HepG2 (cell line): ENCODE results near the gene AQP7. TPM values are rescaled to one million over a fixed set of nuclear protein-coding genes. Genes with fewer than 3 reads are reported as not detected.

Experiments
- CEBPB ChIP-seq: IDR thresholded peaks from 2 replicates; pipeline ENCODE4 v1.6.1; 2011; ENCODE audit warnings: low read depth, low read length, improper control_type of control experiment, borderline replicate concordance
- FLYWCH1 ChIP-seq: sonication (generic); formaldehyde crosslinking; IDR thresholded peaks from 2 replicates; pipeline ENCODE4 v1.8.1; 2023; ENCODE audit warnings: mild to moderate bottlenecking, missing genetic modification reagents
- HCFC1 ChIP-seq: fragments of 150-350 bp; IDR thresholded peaks from 2 replicates; pipeline ENCODE4 v1.6.1; 2014; ENCODE audit warnings: low read depth, low read length
- MYNN ChIP-seq: sonication (generic); formaldehyde crosslinking; IDR thresholded peaks from 2 replicates; pipeline ENCODE4 v1.4.0; 2020; ENCODE audit warnings: mild to moderate bottlenecking, low read depth, missing genetic modification reagents
- MZF1 ChIP-seq: sonication (generic); formaldehyde crosslinking; IDR thresholded peaks from 2 replicates; pipeline ENCODE4 v1.8.1; 2023; ENCODE audit warnings: mild to moderate bottlenecking, missing genetic modification reagents, borderline replicate concordance
- RAD51 ChIP-seq: fragments of 450-650 bp; IDR thresholded peaks from 2 replicates; pipeline ENCODE4 v1.6.1; 2016; ENCODE audit warnings: borderline replicate concordance
- SETDB1 ChIP-seq: sonication (generic); formaldehyde crosslinking; IDR thresholded peaks from 2 replicates; pipeline ENCODE4 v1.5.1; 2020; ENCODE audit warnings: missing genetic modification reagents, mild to moderate bottlenecking, borderline replicate concordance
- SIN3A ChIP-seq: IDR thresholded peaks from 2 replicates; pipeline ENCODE4 v1.6.1; 2011; ENCODE audit warnings: low read depth, mild to moderate bottlenecking, control low read depth, low read length, borderline replicate concordance
- TAF1 ChIP-seq: sonication (generic); formaldehyde crosslinking; IDR thresholded peaks from 2 replicates; pipeline ENCODE4 v1.4.0; 2020; ENCODE audit warnings: missing genetic modification reagents
- THAP11 ChIP-seq: IDR thresholded peaks from 2 replicates; pipeline ENCODE4 v1.6.1; 2016; ENCODE audit warnings: missing biosample characterization, missing genetic modification reagents
- ZNF232 ChIP-seq: sonication (generic); formaldehyde crosslinking; IDR thresholded peaks from 2 replicates; pipeline ENCODE4 v1.4.0; 2020; ENCODE audit warnings: missing genetic modification reagents, borderline replicate concordance
- ZNF556 ChIP-seq: sonication (generic); formaldehyde crosslinking; IDR thresholded peaks from 2 replicates; pipeline ENCODE4 v1.4.0; 2020; ENCODE audit warnings: mild to moderate bottlenecking, missing genetic modification reagents, borderline replicate concordance
- ZNF558 ChIP-seq: sonication (generic); formaldehyde crosslinking; IDR thresholded peaks from 2 replicates; pipeline ENCODE4 v1.9.0; 2022; ENCODE audit warnings: mild to moderate bottlenecking, missing genetic modification reagents, borderline replicate concordance
- ZNF567 ChIP-seq: sonication (generic); formaldehyde crosslinking; IDR thresholded peaks from 2 replicates; pipeline ENCODE4 v1.8.1; 2023; ENCODE audit warnings: mild to moderate bottlenecking, missing genetic modification reagents, borderline replicate concordance
- ZNF841 ChIP-seq: sonication (generic); formaldehyde crosslinking; IDR thresholded peaks from 2 replicates; pipeline ENCODE4 v1.8.1; 2023; ENCODE audit warnings: missing genetic modification reagents, borderline replicate concordance
- polyA plus RNA-seq, 8 experiments: library from polyadenylated mRNA; depleted of rRNA in 3 of 8; stranded (reverse) in 7 of 8; unstranded in 1 of 8; fragments of >200 nt; fragmentation: Illumina TruSeq in 4 of 8; extraction: Trizol in 4 of 8; gene quantifications; 2 replicates each; pipeline versions ENCODE4 v1.2.1 to v1.2.3, GENCODE V29; 2011 to 2016; ENCODE audit warnings: low read depth in 4 of 8, missing spikeins in 1 of 8, mixed read lengths in 1 of 8; ENCODE audit not compliant: insufficient read depth in 1 of 8
- total RNA-seq, 5 experiments: library from RNA; depleted of rRNA; stranded (reverse); fragments of >200 nt; fragmentation: Illumina TruSeq; extraction: Trizol; gene quantifications; 2 replicates each; pipeline ENCODE4 v1.2.3, GENCODE V29; 2016; ENCODE audit warnings: low read depth in 1 of 5
- TF ChIP-seq, protein P1 (sequence below): sonication (generic); formaldehyde crosslinking; conservative IDR thresholded peaks from 2 replicates; pipeline ENCODE4 v1.4.0; 2020; ENCODE audit warnings: mild to moderate bottlenecking, missing genetic modification reagents, moderate library complexity
- TF ChIP-seq, protein P2 (sequence below): sonication (generic); formaldehyde crosslinking; IDR thresholded peaks from 2 replicates; pipeline ENCODE4 v1.8.0; 2022; ENCODE audit warnings: missing genetic modification reagents, mild to moderate bottlenecking, moderate library complexity, borderline replicate concordance
- TF ChIP-seq, protein P3 (sequence below): sonication (generic); formaldehyde crosslinking; IDR thresholded peaks from 2 replicates; pipeline ENCODE4 v1.4.0; 2020; ENCODE audit warnings: mild to moderate bottlenecking, missing genetic modification reagents, borderline replicate concordance
- TF ChIP-seq, protein P4 (sequence below): sonication (generic); formaldehyde crosslinking; IDR thresholded peaks from 2 replicates; pipeline ENCODE4 v1.8.1; 2023; ENCODE audit warnings: mild to moderate bottlenecking, moderate library complexity, missing genetic modification reagents

The AQP7 gene
- total and polyA plus RNA-seq, 2 of the 13 experiments (the other 11 are each of a cell fraction or from before 2014, with no cell fraction given), result 1.9 to 2.1 TPM

DNA sequence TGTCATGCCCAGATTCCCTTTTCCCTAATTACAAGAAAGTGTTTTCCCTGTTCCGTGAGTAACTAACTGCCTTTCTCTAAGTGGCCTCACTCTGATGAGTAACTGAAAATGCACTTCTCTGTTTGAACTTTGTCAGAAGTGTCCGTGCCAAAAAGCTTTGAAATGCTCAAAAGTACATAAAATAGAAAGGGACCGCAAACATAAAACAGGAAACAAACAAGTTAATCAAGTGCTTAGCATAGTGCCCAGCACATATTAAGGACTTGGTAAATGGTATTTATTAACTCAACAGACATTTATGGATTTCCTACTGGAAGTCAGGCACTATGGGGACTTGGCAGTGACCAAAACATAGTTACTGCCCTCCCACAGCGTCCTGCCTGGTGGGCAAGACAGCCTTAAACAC, 22.8 kb upstream of the AQP7 start (continued):
- TF ChIP-seq, protein P1, sequence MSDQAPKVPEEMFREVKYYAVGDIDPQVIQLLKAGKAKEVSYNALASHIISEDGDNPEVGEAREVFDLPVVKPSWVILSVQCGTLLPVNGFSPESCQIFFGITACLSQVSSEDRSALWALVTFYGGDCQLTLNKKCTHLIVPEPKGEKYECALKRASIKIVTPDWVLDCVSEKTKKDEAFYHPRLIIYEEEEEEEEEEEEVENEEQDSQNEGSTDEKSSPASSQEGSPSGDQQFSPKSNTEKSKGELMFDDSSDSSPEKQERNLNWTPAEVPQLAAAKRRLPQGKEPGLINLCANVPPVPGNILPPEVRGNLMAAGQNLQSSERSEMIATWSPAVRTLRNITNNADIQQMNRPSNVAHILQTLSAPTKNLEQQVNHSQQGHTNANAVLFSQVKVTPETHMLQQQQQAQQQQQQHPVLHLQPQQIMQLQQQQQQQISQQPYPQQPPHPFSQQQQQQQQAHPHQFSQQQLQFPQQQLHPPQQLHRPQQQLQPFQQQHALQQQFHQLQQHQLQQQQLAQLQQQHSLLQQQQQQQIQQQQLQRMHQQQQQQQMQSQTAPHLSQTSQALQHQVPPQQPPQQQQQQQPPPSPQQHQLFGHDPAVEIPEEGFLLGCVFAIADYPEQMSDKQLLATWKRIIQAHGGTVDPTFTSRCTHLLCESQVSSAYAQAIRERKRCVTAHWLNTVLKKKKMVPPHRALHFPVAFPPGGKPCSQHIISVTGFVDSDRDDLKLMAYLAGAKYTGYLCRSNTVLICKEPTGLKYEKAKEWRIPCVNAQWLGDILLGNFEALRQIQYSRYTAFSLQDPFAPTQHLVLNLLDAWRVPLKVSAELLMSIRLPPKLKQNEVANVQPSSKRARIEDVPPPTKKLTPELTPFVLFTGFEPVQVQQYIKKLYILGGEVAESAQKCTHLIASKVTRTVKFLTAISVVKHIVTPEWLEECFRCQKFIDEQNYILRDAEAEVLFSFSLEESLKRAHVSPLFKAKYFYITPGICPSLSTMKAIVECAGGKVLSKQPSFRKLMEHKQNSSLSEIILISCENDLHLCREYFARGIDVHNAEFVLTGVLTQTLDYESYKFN (CRISPR knock-in tag), result peak; percentile 50
- TF ChIP-seq ZNF567 (CRISPR knock-in tag) (no peak), HCFC1 (no peak), ZNF558 (CRISPR knock-in tag) (no peak), MYNN (CRISPR knock-in tag) (no peak), FLYWCH1 (no peak), MZF1 (no peak), TAF1 (CRISPR knock-in tag) (no peak), RAD51 (no peak), CEBPB (no peak), SIN3A (no peak), ZNF232 (CRISPR knock-in tag) (no peak), ZNF556 (CRISPR knock-in tag) (no peak), SETDB1 (CRISPR knock-in tag) (no peak), THAP11 (no peak), ZNF841 (CRISPR knock-in tag) (no peak)
- TF ChIP-seq, protein P2, sequence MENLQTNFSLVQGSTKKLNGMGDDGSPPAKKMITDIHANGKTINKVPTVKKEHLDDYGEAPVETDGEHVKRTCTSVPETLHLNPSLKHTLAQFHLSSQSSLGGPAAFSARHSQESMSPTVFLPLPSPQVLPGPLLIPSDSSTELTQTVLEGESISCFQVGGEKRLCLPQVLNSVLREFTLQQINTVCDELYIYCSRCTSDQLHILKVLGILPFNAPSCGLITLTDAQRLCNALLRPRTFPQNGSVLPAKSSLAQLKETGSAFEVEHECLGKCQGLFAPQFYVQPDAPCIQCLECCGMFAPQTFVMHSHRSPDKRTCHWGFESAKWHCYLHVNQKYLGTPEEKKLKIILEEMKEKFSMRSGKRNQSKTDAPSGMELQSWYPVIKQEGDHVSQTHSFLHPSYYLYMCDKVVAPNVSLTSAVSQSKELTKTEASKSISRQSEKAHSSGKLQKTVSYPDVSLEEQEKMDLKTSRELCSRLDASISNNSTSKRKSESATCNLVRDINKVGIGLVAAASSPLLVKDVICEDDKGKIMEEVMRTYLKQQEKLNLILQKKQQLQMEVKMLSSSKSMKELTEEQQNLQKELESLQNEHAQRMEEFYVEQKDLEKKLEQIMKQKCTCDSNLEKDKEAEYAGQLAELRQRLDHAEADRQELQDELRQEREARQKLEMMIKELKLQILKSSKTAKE (CRISPR knock-in tag), result no peak
- TF ChIP-seq, protein P3, sequence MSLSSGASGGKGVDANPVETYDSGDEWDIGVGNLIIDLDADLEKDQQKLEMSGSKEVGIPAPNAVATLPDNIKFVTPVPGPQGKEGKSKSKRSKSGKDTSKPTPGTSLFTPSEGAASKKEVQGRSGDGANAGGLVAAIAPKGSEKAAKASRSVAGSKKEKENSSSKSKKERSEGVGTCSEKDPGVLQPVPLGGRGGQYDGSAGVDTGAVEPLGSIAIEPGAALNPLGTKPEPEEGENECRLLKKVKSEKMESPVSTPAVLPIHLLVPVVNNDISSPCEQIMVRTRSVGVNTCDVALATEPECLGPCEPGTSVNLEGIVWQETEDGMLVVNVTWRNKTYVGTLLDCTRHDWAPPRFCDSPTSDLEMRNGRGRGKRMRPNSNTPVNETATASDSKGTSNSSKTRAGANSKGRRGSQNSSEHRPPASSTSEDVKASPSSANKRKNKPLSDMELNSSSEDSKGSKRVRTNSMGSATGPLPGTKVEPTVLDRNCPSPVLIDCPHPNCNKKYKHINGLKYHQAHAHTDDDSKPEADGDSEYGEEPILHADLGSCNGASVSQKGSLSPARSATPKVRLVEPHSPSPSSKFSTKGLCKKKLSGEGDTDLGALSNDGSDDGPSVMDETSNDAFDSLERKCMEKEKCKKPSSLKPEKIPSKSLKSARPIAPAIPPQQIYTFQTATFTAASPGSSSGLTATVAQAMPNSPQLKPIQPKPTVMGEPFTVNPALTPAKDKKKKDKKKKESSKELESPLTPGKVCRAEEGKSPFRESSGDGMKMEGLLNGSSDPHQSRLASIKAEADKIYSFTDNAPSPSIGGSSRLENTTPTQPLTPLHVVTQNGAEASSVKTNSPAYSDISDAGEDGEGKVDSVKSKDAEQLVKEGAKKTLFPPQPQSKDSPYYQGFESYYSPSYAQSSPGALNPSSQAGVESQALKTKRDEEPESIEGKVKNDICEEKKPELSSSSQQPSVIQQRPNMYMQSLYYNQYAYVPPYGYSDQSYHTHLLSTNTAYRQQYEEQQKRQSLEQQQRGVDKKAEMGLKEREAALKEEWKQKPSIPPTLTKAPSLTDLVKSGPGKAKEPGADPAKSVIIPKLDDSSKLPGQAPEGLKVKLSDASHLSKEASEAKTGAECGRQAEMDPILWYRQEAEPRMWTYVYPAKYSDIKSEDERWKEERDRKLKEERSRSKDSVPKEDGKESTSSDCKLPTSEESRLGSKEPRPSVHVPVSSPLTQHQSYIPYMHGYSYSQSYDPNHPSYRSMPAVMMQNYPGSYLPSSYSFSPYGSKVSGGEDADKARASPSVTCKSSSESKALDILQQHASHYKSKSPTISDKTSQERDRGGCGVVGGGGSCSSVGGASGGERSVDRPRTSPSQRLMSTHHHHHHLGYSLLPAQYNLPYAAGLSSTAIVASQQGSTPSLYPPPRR, result peak; percentile 40; the same call in 1 of the 2 replicates
- TF ChIP-seq, protein P4, sequence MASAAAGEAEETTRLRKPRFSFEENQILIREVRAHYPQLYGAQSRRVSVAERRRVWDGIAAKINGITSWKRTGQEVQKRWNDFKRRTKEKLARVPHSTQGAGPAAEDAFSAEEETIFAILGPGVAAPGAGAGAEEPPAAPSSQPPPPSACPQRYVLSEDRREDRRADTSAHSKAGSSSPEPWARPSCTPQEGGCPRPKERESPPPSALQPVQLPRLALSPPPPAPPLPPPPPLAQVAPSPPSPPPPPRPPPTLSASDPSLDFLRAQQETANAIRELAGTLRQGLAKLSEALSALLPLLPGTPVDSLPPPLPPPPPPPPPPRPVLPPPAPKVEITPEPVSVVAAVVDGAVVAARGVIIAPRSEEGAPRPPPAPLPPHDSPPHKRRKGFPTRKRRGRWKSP (CRISPR knock-in tag), result 0 out of 2 replicates have a peak, but pooled peaks have one; percentile 28
